Activated naive CD8-positive, alpha-beta T cell treated with anti-CD3 and anti-CD28 coated beads for 36 hours (primary cell): Measurements from ENCODE around the gene SELENOW. TPM values are rescaled to one million over a fixed set of nuclear protein-coding genes. Genes with fewer than 3 reads are reported as not detected.
"Not testable (repeated sequence)": the region's sequence is repeated elsewhere in the genome, so short reads cannot be mapped to it uniquely, and the experiment has no call there.

Source experiments
- DNase-seq: peaks from one replicate; pipeline ENCODE4 v3.0.0; 2021
- H3K27ac Mint-ChIP-seq: one replicate; pipeline ENCODE4 v1.8.0; 2022; ENCODE audit warnings: mild to moderate bottlenecking, moderate library complexity, mixed read lengths
- H3K27me3 Mint-ChIP-seq: one replicate; pipeline ENCODE4 v1.8.0; 2022; ENCODE audit warnings: mild to moderate bottlenecking, mixed read lengths
- H3K36me3 Mint-ChIP-seq: one replicate; pipeline ENCODE4 v1.8.0; 2021; ENCODE audit warnings: mild to moderate bottlenecking, mixed read lengths
- H3K4me1 Mint-ChIP-seq: one replicate; pipeline ENCODE4 v1.8.0; 2021; ENCODE audit warnings: mixed read lengths
- H3K4me3 Mint-ChIP-seq: one replicate; pipeline ENCODE4 v1.8.0; 2022; ENCODE audit warnings: mild to moderate bottlenecking, moderate library complexity, mixed read lengths
- H3K9me3 Mint-ChIP-seq: one replicate; pipeline ENCODE4 v1.8.0; 2022; ENCODE audit warnings: mixed read lengths
- total RNA-seq, 2 experiments: library from RNA; stranded (reverse); gene quantifications; one replicate each; pipeline ENCODE4 v1.2.3, GENCODE V29; 2021

SELENOW gene
- total RNA-seq, 2 experiments from 2014 or later: 99.1 to 107 TPM

GRCh38 chr19:47813995-47814328, 35.5 kb downstream of the SELENOW start:
- Mint-ChIP-seq H3K27me3 (peaks cover 15% of the 10 kb centered on the region), H3K4me1 (peaks cover 2% of the 10 kb centered on the region), H3K36me3 (no peaks in the 10 kb centered on the region), H3K9me3 (no peaks in the 10 kb centered on the region), H3K4me3 (no peak overlapping the region), H3K27ac (no peak overlapping the region)
- DNase-seq: no peak

- H3K27me3 Mint-ChIP-seq: peaks cover 33% of the 10 kb centered on the region
- H3K4me3 Mint-ChIP-seq, H3K9me3 Mint-ChIP-seq, H3K4me1 Mint-ChIP-seq, DNase-seq, H3K27ac Mint-ChIP-seq, H3K36me3 Mint-ChIP-seq: not testable (repeated sequence)
Observed at GRCh38 chr19:47816270-47816669, 37.8 kb downstream of the SELENOW start.

GRCh38 chr19:47818221-47818620, 39.7 kb downstream of the SELENOW start:
- not testable (repeated sequence) for H3K4me3 Mint-ChIP-seq, H3K36me3 Mint-ChIP-seq, H3K27ac Mint-ChIP-seq, DNase-seq, H3K4me1 Mint-ChIP-seq, H3K9me3 Mint-ChIP-seq
- H3K27me3 Mint-ChIP-seq: peaks cover 33% of the 10 kb centered on the region

GRCh38 chr19:47819858-47820257, 41.4 kb downstream of the SELENOW start:
- Mint-ChIP-seq H3K4me1 (no peaks in the 10 kb centered on the region), H3K9me3 (no peaks in the 10 kb centered on the region), H3K27me3 (peaks cover 30% of the 10 kb centered on the region), H3K4me3 (no peak overlapping the region), H3K27ac (no peak overlapping the region), H3K36me3 (no peaks in the 10 kb centered on the region)
- DNase-seq: no peak

- Mint-ChIP-seq H3K4me1 (no peaks in the 10 kb centered on the region), H3K4me3 (no peak overlapping the region), H3K27ac (no peak overlapping the region), H3K27me3 (peaks cover 30% of the 10 kb centered on the region), H3K36me3 (no peaks in the 10 kb centered on the region), H3K9me3 (no peaks in the 10 kb centered on the region)
- no peak for DNase-seq
Observed at GRCh38 chr19:47820410-47820809, 41.9 kb downstream of the SELENOW start.

DNA sequence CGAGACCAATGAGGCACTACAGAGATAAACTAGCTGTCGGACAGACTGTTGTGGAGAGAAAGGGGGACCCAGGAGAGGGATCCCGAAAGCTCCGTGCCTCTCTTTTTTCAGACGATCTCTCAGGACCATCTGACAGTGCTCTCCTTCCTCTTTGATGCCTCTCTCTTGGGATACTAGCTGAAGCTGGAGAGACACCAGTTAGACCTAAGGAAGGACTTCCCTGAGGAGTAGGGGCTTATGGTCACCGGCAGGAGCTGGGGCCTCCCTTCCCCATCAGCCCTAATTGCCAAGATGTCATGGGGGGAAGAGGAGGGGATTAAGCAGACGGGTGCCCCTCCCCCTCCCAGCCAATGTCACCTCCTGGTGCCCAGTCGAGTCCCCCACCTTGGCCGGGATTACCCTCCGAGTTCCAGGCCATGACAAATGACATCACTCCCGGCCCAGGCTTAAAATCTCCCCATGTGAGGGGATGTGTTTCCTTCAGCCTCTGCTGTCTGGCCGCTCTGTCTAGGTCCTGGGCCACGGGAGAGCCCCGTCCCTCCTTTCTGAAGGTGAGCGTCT, 43.0 kb downstream of the SELENOW start, which contains the start of gene CRX:
TSS of gene CRX (plus strand) at position 478 of the 561 bp plus-strand sequence. CDS start 12,507 bp downstream, outside the sequence.
- H3K4me1 Mint-ChIP-seq: no peaks in the 10 kb centered on the region
- no peak for DNase-seq
- peaks cover 30% of the 10 kb centered on the region for H3K27me3 Mint-ChIP-seq
- H3K4me3 Mint-ChIP-seq: no peak within 1 kb of the TSS
- H3K9me3 Mint-ChIP-seq: no peaks in the 10 kb centered on the region
- no peaks in the 10 kb centered on the region for H3K36me3 Mint-ChIP-seq
- H3K27ac Mint-ChIP-seq: no peak within 1 kb of the TSS

- H3K9me3 Mint-ChIP-seq: no peaks in the 10 kb centered on the region
- H3K27ac Mint-ChIP-seq: no peak overlapping the region
- H3K4me3 Mint-ChIP-seq: no peak overlapping the region
- H3K4me1 Mint-ChIP-seq: no peaks in the 10 kb centered on the region
- DNase-seq: no peak
- H3K36me3 Mint-ChIP-seq: no peaks in the 10 kb centered on the region
- H3K27me3 Mint-ChIP-seq: peaks cover 25% of the 10 kb centered on the region
Observed at GRCh38 chr19:47824396-47824795, 45.9 kb downstream of the SELENOW start.

GRCh38 chr19:47826800-47827199, 48.3 kb downstream of the SELENOW start:
- no peaks in the 10 kb centered on the region for H3K4me1 Mint-ChIP-seq

DNA sequence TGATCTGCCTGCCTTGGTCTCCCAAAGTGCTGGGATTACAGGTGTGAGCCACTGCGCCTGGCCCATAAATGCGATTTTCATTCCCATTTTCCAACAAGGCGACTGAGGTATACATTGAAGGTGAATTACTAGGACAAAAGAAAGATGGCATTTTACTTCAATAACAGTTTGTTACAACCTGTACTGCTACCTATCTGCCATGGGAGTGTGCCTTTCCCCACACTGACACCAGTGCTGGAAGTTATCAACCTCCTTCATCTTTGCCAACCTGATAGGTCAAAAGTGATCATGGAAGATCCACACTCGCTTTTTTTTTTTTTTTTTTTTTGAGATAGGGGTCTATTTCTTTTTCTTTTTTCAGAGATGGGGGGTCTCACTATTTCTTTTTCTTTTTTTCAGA, 54.2 kb downstream of the SELENOW start:
- DNase-seq: no peak
- no peaks in the 10 kb centered on the region for H3K36me3 Mint-ChIP-seq
- peaks cover 10% of the 10 kb centered on the region for H3K27me3 Mint-ChIP-seq
- no peaks in the 10 kb centered on the region for H3K9me3 Mint-ChIP-seq
- H3K4me3 Mint-ChIP-seq: no peak overlapping the region
- no peaks in the 10 kb centered on the region for H3K4me1 Mint-ChIP-seq
- no peak overlapping the region for H3K27ac Mint-ChIP-seq

More at GRCh38 chr19:47826800-47827199, 48.3 kb downstream of the SELENOW start:
- Mint-ChIP-seq H3K4me3 (no peak overlapping the region), H3K27me3 (peaks cover 12% of the 10 kb centered on the region), H3K36me3 (no peaks in the 10 kb centered on the region), H3K27ac (no peak overlapping the region), H3K9me3 (no peaks in the 10 kb centered on the region)
- DNase-seq: no peak

Other genes starting within 250 kb of the SELENOW start
- under 1 TPM; 0.19 to 0.22 TPM for gene ZNF541, start 205.6 kb upstream of the SELENOW start, total RNA-seq
- 10 to 100 TPM in 1 of 2 experiments, 1 to 10 TPM in 1; 8.9 to 10.2 TPM for gene BICRA, start 169.6 kb upstream of the SELENOW start, total RNA-seq
- gene EHD2, start 65.3 kb upstream of the SELENOW start, total RNA-seq: under 1 TPM; 0.44 to 0.68 TPM
- gene NOP53, start 33.2 kb upstream of the SELENOW start, total RNA-seq: 100 to 1,000 TPM; 248 to 249 TPM
- gene TPRX1, start 25.8 kb downstream of the SELENOW start, total RNA-seq: not detected
- gene CRX, start 43.2 kb downstream of the SELENOW start, total RNA-seq: not detected
- gene TPRX2, start 80.5 kb downstream of the SELENOW start, total RNA-seq: not detected
- not detected for gene SULT2A1, start 107.6 kb downstream of the SELENOW start, total RNA-seq
- gene BSPH1, start 213.5 kb downstream of the SELENOW start, total RNA-seq: not detected
- not detected for gene ELSPBP1, start 215.9 kb downstream of the SELENOW start, total RNA-seq